Measurements from ENCODE around the gene PPP1R13L. TPM values are rescaled to one million over a fixed set of nuclear protein-coding genes. Genes with fewer than 3 reads are reported as not detected.
"Not testable (repeated sequence)": the region's sequence is repeated elsewhere in the genome, so short reads cannot be mapped to it uniquely, and the experiment has no call there.

The PPP1R13L gene
- total RNA-seq, 1 donor from 2014 or later: 27.8 TPM

DNA sequence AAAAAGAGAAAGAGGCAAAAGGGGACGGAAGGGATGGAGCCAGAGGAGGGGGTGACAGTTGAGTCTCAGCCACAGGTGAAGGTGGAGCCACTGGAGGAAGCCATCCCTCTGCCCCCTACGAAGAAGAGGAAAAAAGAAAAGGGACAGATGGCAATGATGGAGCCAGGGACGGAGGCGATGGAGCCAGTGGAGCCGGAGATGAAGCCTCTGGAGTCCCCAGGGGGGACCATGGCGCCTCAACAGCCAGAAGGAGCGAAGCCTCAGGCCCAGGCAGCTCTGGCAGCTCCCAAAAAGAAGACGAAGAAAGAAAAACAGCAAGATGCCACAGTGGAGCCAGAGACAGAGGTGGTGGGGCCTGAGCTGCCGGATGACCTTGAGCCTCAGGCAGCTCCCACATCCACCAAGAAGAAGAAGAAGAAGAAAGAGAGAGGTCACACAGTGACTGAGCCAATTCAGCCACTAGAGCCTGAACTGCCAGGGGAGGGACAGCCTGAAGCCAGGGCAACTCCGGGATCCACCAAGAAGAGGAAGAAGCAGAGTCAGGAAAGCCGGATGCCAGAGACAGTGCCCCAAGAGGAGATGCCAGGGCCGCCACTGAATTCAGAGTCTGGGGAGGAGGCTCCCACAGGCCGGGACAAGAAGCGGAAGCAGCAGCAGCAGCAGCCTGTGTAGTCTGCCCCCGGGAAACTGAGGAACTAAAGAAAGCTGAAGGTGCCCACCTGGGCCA lies 4.1 kb upstream of the PPP1R13L start:
- no peaks in the 10 kb centered on the region for H3K27me3 ChIP-seq
- no peak overlapping the region for H3K4me3 ChIP-seq
- H3K27ac ChIP-seq: no peak overlapping the region
- no peak for DNase-seq (ENCODE audit: low spot score in 2 of 2)
- intact Hi-C loops (cut with DNase I): loop anchor here (5.0 kb wide), 1 partner anchor 317 kb away; the partner anchor contains the start of gene PPP1R37
- no peak for TF ChIP-seq CTCF (IDR thresholded peaks at IDR 0.05)
- H3K4me1 ChIP-seq: peaks cover 3 to 8% of the 10 kb centered on the region in 2 donors
- peaks cover 19 to 27% of the 10 kb centered on the region in 2 donors for H3K36me3 ChIP-seq
- H3K9me3 ChIP-seq: no peaks in the 10 kb centered on the region

DNA sequence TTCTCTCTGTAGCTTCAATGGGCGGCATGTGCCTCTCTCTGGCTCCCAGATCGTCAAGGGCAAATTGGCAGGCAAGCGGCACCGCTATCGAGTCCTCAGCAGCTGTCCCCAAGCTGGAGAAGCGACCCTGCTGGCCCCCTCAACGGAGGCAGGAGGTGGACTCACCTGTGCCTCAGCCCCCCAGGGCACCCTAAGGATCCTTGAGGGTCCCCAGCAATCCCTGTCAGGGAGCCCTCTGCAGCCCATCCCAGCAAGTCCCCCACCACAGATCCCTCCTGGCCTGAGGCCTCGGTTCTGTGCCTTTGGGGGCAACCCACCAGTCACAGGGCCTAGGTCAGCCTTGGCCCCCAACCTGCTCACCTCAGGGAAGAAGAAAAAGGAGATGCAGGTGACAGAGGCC lies 3.3 kb upstream of the PPP1R13L start:
- intact Hi-C loops (cut with DNase I): loop anchor here (5.0 kb wide), 1 partner anchor 316 kb away; the partner anchor contains the start of gene PPP1R37
- H3K9me3 ChIP-seq: no peaks in the 10 kb centered on the region
- TF ChIP-seq CTCF (IDR thresholded peaks at IDR 0.05): no peak

DNA sequence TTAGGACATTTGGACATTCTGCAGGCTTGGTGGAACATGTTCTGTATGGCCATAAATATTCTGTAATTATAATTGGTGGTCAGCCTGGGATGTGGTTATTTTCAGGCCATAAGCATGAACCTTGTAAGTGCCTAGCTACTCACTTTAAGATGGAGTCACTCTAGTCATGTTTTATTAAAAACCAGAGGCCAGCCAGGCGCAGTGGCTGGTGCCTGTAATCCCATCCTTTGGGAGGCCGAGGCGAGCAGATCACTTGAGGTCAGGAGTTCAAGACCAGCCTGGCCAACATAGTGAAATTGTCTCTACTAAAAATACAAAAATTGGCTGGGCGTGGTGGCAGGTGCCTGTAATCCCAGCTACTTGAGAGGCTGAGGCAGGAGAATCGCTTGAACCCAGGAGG lies 2.7 kb upstream of the PPP1R13L start:
- H3K27ac ChIP-seq; H3K27me3 ChIP-seq; H3K9me3 ChIP-seq; H3K4me3 ChIP-seq; DNase-seq (ENCODE audit: low spot score in 2 of 2): not testable (repeated sequence)
- intact Hi-C loops (cut with DNase I): loop anchor here (5.0 kb wide), 1 partner anchor 315 kb away; the partner anchor contains the start of gene PPP1R37
- Histone ChIP-seq H3K4me1 (peaks cover 8 to 22% of the 10 kb centered on the region in 2 donors), H3K36me3 (peaks cover 7 to 13% of the 10 kb centered on the region in 2 donors)

More for the DNA sequence above, 3.3 kb upstream of the PPP1R13L start:
- Histone ChIP-seq H3K27ac (no peak overlapping the region), H3K27me3 (no peaks in the 10 kb centered on the region), H3K36me3 (peaks cover 11 to 19% of the 10 kb centered on the region in 2 donors), H3K4me3 (no peak overlapping the region), H3K4me1 (peaks cover 8 to 17% of the 10 kb centered on the region in 2 donors)
- DNase-seq (ENCODE audit: low spot score in 2 of 2): no peak

GRCh38 chr19:45407091-45407375 lies 2.2 kb upstream of the PPP1R13L start:
- intact Hi-C loops (cut with DNase I): loop anchor here (5.0 kb wide), 1 partner anchor 315 kb away; the partner anchor contains the start of gene PPP1R37
- H3K36me3 ChIP-seq: peaks cover 2 to 8% of the 10 kb centered on the region in 2 donors
- no peaks in the 10 kb centered on the region for H3K9me3 ChIP-seq
- peaks cover 8 to 28% of the 10 kb centered on the region in 2 donors for H3K4me1 ChIP-seq
- DNase-seq (ENCODE audit: low spot score in 2 of 2): no peak
- TF ChIP-seq CTCF (IDR thresholded peaks at IDR 0.05): no peak
- no peak overlapping the region for H3K27ac ChIP-seq
- peak overlapping the region; percentile 68 to 86 for H3K4me3 ChIP-seq
- H3K27me3 ChIP-seq: no peaks in the 10 kb centered on the region

DNA sequence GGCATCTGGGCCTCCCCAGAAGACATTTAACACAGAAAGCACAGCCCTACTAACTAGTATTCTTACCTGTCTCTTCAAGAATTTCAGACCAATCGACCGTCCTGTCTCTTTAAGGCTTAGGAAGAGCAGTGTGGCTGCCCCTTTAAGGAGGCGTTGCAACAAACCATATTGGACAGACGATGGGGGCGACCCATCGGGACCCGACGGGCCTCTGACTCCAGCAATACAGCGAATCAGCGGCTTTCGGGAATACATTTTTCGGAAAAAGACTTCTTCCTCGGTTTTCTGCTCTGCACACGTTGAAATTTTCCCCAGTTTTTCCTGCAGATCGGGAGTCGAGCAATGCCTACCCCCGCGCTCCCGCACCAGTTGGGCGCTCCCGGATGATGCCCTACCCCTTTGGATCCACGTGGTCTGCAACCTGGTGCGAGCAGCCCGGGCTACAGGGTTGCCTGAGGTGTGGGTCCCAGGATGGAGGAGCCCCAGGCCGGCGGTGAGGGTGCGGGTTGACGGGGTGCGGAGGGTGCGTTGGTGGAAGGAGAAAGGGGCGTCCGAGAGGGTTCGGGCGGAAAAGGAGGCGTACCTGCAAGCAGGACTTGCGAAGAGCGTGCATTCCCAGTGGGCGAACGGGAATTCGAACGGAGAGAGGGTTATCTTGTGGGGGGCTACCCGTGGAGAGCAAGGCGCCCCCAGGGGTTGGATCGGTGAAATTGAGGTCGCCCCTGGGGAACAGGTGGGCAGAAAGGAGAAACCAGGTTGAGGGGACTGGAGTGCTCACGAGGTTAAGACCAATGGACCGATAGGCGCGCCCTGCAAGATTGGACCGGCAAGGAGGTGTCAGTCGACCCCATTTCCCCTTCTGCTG lies 1.6 kb upstream of the PPP1R13L start, which contains the start of gene POLR1G:
TSS of gene POLR1G (plus strand) at position 419 of the 865 bp plus-strand sequence. CDS start at position 472, 53 bp downstream.
- H3K36me3 ChIP-seq: peaks cover 0 to 7% of the 10 kb centered on the region in 2 donors
- no peak for TF ChIP-seq CTCF (IDR thresholded peaks at IDR 0.05)
- peak in 1 of 2 donors; percentile 87 for DNase-seq (ENCODE audit: low spot score in 2 of 2)
- H3K4me3 ChIP-seq: peak within 1 kb of the TSS; percentile 68 to 86
- H3K4me1 ChIP-seq: peaks cover 8 to 28% of the 10 kb centered on the region in 2 donors
- peak within 1 kb of the TSS; percentile 93 to 97 for H3K27ac ChIP-seq
- no peaks in the 10 kb centered on the region for H3K9me3 ChIP-seq
- intact Hi-C loops (cut with DNase I): loop anchor here (1.0 to 5.0 kb wide), 2 partner anchors 79 to 314 kb away; partner anchors contain the start of gene PPP1R37
- H3K27me3 ChIP-seq: no peaks in the 10 kb centered on the region

All from ascending aorta (tissue), 2 donors.